ENCODE measurements around the gene SDC3.
"Not testable (repeated sequence)": the region's sequence is repeated elsewhere in the genome, so short reads cannot be mapped to it uniquely, and the experiment has no call there.

The SDC3 gene, protein sequence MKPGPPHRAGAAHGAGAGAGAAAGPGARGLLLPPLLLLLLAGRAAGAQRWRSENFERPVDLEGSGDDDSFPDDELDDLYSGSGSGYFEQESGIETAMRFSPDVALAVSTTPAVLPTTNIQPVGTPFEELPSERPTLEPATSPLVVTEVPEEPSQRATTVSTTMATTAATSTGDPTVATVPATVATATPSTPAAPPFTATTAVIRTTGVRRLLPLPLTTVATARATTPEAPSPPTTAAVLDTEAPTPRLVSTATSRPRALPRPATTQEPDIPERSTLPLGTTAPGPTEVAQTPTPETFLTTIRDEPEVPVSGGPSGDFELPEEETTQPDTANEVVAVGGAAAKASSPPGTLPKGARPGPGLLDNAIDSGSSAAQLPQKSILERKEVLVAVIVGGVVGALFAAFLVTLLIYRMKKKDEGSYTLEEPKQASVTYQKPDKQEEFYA

DNA sequence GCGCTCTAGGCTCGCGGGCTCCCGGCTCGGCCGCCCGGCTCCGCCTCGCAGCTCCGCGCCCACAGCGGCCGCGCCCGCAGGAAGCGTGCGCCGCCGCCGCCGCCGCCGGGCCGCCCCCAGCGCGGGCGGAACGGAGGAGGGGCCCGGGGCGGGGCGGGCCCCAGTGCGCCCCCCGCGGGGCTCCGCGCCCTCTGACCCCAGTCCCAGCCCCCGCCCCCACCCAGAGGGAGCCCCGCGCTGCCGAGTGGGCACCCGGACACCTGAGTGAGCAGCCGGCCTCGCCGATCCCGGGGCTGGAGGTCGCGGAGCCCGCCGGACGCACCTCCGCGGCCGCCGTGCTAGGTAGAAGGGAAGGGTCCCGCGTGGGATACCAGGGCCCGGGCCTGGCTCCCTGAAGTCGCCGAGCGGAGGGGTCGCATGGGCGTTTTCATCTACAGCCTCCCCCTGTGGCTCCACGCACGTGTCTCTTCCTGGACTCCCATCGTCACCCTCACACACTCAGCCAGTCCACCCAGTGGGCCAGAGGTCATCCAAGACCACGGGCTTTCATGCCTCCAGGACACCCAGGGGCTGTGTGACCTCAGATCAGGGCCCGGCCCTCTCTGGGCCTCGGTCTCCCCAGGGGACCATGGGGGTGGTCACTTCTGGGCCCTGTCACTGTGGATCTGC lies at the start of gene SDC3:
TSS of gene SDC3 (minus strand) at position 63 of the 669 bp plus-strand sequence. CDS start 172 bp downstream, outside the sequence.
- peak; percentile 24 for DNase-seq

GRCh38 chr1:30957560-30958222 lies 49.1 kb upstream of the SDC3 start:
- DNase-seq = no peak

DNA sequence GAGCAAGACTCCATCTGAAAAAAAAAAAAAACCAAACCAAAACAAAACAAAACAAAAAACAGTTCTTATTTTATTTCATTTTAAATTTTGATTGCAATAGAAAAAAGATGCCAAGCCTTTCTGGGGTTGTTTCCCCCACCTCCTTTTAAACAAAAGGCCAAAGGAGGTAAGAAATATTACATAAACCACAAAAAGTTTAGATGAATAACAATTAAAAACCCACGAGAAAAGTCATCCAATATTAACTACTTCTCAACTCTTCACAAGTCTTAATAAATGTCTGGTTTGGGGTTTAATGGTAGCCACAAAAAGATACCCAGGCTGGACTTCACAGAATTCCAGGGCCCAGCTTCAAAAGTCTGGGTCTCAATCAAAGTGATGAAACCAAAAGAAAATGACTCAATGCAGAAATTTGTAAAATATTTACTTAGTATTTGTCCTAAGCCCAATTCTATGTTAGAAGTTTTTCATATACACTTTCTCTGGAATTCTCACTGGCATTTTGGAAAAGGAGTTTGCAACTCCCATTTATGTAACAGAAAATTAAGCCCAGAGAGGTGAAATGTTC lies 47.0 kb upstream of the SDC3 start:
- no peak for DNase-seq

- no peak for DNase-seq
Measured at GRCh38 chr1:30953685-30954084, 45.1 kb upstream of the SDC3 start.

GRCh38 chr1:30952098-30952497 lies 43.5 kb upstream of the SDC3 start:
- no peak for DNase-seq

DNA sequence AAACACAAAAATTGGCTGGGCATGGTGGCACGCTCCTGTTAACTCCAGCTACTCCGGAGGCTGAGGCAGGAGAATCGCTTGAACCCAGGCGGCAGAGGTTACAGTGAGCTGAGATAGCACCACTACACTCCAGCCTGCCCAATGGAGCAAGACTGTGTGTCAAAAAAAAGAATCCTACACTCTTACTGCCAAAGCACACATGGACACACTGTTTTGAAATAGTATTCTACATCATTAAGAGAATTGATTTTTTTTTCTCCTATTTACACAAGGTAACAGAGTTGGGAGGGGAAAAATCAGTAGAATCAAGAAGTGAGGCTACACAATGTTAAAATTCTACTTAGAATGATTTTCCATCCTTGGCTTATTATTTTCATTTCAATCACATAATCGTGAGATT lies 42.1 kb upstream of the SDC3 start:
- DNase-seq = no peak

GRCh38 chr1:30950053-30950452 lies 41.5 kb upstream of the SDC3 start:
- no peak for DNase-seq

DNA sequence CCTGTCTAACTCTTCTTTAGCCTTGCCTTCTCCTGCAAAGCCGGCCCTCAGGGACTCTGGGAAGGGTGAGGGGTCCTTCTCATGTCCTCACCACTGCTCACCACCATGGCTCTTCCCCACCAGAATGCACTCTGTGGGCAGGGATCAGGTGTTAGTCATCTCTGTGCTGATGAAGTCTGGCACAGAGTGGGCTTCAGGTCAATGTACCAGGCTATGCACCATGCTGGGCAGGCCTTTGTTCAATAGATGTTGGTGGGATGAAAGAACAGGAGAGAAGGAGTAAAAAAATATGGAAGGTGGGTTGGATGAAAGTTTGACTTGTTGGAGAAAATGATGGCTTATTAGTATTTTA lies 40.9 kb upstream of the SDC3 start:
- not testable (repeated sequence) for DNase-seq

DNA sequence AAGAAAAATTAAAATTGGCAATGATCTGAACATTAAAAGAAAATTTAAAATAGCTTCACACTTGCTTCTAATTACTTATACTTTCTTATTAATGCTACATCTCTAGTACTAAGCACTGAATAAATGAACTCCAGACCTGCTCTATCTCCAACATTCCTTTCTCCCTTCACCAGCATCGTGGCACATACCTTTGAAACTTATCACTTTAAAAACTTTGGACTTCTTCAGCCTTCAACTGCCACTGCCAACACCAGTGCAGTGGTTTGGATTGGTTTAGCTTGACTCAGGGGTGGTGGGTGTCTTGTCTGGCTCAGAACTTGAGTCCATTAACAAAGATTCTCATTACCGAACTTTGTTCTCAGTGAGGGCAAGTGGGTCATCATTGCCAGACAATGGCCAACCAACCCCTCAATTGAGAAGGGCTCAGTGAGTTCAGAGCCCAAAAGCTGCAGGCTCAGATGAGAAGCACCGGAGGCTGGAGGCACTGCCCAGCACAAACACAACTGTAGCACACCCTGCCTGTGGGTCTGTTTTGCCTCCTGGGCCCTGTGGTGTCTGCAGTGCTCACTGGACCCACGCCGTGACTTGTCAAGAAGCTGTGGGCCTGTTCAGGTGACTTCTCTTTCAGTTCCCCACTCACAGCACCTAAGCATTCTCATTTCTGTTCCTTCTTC lies 40.4 kb upstream of the SDC3 start:
- not testable (repeated sequence) for DNase-seq

- no peak for DNase-seq
Measured at GRCh38 chr1:30948278-30948677, 39.7 kb upstream of the SDC3 start.

DNA sequence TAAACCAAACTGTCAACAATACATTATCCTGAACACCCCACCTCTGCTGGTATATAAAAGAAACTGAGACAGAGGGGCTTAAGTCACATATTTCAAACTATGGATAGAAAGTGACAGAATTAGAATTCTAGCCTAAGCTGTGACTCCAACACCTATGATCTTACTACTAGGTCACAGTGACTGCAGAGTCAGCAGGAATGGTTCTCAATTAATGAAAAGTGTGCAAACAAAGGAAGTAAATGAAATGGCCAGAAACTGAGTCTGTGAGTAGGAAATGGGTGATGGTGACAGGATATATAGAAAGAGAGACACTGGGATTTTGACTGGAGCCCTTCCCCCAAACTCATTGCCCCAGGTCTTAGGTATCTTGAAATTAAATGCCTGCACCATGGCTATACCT lies 38.7 kb upstream of the SDC3 start:
- DNase-seq = no peak

GRCh38 chr1:30942326-30942963 lies 33.9 kb upstream of the SDC3 start:
- no peak for DNase-seq

DNA sequence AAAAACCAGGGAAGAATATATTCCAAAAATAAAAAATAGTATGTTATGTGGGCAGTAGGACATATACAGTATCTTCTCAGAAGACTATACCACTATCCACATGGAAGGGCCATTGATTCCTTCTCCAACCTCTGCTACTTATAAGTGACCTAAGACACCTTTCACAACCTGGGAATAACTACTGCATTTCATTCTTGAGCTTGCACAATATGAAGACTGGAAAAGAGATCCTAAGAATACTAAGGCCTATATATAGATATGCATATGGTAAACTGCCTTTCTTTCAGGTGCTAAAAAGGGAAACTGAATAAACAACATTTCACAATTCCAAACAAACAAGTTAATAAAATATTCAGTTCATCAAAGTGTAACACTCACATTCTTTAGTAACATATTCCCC lies 32.0 kb upstream of the SDC3 start:
- no peak for DNase-seq

DNA sequence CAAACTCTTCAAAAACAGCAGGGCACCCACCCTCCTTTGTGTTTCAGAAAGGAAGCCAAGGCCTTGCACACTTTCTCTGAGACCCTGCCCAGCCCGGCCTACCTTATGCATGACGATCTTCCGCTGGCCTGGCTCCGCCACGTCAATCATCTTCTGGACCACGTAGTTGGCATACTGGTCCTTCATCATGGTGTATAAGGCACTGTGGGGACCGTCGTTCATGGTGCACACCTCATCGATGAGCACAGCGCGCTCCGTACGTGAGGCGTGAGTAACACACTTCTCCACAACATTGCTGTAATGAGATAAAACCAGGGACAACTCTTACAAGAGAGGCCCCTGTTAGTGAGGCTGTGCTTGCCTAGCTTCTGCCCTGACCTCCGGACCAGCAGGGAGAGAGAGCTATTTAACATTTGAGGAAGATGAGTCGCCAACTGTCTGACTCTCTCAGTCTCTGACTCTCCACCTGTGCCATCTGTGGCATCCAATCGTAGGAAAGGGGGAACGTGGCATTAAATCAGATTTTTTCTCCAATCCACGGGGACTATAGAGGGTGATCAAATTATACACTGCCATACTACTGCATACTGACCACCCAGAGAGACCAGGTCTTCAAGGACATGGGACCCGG lies 28.1 kb upstream of the SDC3 start:
- DNase-seq = no peak

GRCh38 chr1:30935758-30936157 lies 27.2 kb upstream of the SDC3 start:
- DNase-seq = not testable (repeated sequence)

DNA sequence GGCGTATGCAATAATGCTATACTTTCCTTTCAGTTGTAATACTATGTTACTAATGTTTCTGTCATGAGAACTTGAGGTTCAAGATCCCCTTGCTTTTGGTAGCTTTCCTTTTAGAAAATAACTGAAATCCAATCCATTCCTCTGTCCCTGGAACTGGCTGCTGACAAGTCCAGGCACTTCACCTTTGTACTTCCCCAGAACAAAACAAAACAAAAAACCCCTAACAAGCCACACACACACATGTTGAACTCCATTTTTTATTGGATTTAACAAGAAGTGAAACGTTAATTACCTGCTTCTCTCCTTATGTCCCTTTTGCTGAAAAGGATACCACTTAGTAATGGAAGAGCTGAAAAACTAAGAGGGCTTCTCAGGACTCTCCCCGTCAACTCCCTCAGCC lies 26.1 kb upstream of the SDC3 start:
- DNase-seq = no peak

DNA sequence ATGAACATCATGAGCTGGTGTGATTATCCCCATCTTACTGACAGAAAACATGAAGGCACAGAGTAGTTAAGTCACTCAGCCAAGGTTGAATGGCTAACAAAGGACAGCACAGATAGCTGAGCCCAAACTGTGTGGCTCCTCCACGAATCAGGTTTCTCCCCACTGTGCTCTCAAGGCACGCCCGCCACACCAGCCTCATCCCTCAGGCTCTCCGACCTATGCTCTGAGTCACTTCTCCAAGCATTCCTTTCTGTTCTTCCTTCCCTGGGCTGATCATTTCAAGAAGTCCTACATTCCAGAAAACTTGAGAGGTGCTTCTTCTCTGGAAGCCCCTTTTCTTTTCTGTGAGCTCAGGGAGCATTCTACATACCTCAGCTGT lies 25.3 kb upstream of the SDC3 start:
- DNase-seq = no peak

- no peak for DNase-seq
Measured at GRCh38 chr1:30930631-30931173, 22.1 kb upstream of the SDC3 start.

GRCh38 chr1:30929944-30930525 lies 21.5 kb upstream of the SDC3 start:
- no peak for DNase-seq

GRCh38 chr1:30929135-30929889 lies 20.8 kb upstream of the SDC3 start:
- peak; percentile 52 for DNase-seq

GRCh38 chr1:30928789-30929134 lies 20.2 kb upstream of the SDC3 start:
- no peak for DNase-seq

All from CD4-positive, alpha-beta T cell treated with Interleukin-12 subunit alpha and Interleukin-12 subunit beta, for 1 hour (primary cell).